Endometrial microvascular endothelial cells (primary cell): ENCODE data around the gene MCM9. TPM values are rescaled to one million over a fixed set of nuclear protein-coding genes. Genes with fewer than 3 reads are reported as not detected.
"Not testable (repeated sequence)": the region's sequence is repeated elsewhere in the genome, so short reads cannot be mapped to it uniquely, and the experiment has no call there.

Source experiments
- in situ Hi-C: cut with HindIII; loops from 2 replicates; pipeline ENCODE4 v1.10.0; 2017; ENCODE audit warnings: low sequenced_read_pairs, low pct_unique_long_range_greater_than_20kb; ENCODE audit errors: inconsistent ontology term
- total RNA-seq: library from RNA; depleted of rRNA; stranded (reverse); fragments of >200 nt; gene quantifications from one replicate; pipeline ENCODE4 v1.2.3, GENCODE V29; 2015; ENCODE audit errors: inconsistent ontology term

MCM9 gene
- total RNA-seq, 1 donor from 2014 or later = 12.9 TPM

DNA sequence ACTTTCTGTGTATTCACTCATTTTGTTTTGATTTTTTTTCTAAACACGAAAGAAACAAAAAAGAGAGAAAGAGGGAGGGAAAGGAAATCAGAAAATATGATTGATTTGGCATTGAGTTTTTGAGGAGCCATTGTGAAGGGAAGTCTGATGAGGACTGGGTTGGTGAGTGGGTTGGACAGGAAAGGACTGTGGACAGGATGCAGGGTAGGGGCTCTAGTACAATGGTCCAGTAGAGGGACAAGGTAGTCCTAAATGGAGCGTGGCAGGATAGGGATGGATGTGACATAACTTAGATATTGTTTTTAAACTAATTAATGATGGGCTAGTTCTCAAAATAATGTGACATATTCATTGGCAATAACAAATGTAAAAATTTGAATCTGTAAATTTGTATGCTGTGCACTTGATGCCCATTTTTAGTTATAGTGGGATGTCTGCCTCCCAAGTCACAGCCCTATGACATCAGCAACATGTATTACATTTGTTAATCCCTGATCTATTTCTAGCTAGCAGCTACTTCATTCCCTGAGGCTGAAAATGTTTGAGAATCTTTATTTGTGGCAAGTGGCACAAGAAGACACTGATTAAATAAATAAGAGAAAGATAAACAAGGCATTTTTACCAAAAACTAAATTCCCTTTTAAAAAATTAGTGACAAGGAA is 105.0 kb downstream of the MCM9 start:
- in situ Hi-C loops = no loop called here

DNA sequence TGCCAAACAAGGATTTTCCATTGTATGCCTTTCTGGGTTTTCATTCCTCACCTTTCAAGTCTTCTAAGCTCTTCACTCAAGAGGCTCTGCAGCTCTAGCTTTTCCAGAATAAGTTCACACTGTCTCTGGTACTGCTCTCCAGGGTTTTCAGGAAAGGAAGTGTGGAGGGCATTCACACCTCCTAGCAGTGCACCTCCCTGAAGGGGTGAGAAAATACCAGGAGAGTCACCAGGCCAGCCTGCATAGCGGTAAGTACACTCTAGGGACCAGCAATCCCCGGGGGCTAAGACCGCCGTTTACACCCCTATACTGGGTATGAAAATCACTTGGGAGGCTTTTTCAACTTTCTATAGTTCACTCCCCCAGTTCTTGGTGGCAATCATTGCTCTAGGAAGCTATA is 108.9 kb downstream of the MCM9 start:
- in situ Hi-C loops = no loop called here

DNA sequence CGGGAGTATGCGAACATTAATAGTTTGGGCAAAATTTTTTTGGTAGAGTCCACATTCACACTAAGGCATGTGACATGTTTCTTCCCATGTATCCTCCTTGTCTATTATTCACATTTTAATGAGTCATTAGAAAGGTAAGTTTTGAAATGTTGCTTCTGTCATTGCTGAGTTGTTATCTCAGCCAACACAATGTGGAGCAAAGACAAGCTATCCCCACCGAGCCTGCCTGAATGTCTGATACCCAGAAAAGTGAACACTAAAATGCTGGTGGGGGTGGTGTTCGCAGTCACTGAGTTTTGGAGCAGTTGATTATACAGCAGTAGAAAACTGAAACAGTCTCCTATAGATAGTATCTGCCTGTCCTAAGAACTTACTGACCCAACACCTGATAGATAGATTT is 109.3 kb downstream of the MCM9 start:
- in situ Hi-C loops = no loop called here

DNA sequence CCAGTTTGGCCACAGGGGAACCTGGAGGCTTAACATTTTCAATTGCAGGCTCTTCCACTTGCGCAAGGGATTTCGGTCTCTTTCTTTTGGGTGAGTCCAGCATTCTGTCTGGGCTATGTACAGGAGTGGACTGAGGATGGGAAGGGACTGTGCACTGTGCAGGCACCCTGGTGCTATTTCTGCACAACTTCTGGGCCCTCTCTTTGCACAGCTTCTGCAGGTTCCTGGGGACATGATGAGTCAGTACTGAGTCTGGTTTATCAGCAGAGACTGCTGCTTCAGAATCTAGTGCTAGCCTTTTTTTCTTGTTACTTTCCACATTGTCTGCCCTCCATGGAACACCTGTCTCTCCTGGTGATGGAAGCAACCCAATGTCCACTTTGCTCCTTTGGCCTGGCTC is 119.5 kb downstream of the MCM9 start:
- in situ Hi-C loops = no loop called here

DNA sequence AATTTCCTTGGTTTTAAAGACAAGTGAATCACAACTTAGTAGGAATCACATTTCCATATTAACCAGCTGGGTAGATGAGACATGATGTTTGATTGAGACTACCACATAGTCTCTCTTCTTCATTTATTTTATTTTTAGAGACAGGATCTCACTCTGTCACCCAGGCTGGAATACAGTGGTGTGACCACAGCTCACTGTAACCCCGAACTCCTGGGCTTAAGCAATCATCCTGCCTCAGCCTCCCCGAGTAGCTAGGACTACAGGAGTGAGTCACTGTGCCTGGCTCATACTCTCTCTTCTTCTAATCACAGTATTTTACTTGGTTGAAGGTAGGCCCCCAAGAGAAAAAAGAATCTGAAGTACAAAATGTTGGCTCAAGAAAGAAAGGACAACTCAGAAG is 121.2 kb downstream of the MCM9 start:
- in situ Hi-C loops = no loop called here

DNA sequence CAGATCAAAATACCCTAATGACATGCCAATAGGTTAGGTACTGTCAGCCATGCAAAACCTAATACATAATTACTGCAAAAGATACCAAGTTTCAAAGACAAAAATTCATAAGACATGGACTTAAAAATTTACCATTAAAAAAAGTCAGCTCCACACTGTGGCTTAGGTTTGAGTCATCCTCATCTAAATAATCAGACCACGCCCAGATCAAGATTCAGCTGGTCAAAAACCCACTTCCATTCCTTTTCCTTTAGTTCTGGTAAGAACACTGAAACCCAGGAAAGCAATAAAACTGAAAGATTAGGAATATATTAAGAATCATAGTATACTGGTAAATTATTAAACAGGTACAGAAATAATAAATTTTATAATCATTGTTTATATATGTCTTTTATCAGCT is 122.0 kb downstream of the MCM9 start:
- in situ Hi-C loops = no loop called here

DNA sequence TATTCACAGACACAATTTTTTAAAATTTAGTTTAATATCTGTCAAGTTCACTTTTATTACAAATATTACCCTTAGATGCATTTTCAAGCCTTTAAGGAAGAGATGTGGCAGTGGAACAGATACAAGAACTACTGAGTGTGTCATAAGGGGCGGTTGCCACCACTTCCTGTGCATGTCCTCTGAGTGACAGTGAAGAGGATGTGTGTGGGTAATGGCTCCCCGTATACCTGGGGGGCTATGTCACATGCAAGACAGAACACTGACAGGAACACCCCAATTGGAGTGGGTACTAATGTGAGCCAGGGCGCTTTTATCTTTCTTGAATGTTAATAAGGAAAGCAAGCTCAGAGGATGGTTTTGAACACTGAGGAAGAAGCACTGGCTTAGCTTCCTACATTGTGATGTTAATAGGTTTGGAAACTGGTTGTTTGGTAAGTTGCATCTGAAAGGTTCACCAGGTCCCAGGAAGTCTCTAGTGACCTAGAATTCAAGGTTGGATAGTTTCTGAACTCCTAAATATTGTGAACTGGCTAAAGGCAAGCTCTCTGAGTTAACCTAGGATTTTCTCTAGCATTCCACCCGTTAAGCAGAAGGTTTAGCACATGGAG is 124.4 kb downstream of the MCM9 start:
- in situ Hi-C loops = no loop called here

DNA sequence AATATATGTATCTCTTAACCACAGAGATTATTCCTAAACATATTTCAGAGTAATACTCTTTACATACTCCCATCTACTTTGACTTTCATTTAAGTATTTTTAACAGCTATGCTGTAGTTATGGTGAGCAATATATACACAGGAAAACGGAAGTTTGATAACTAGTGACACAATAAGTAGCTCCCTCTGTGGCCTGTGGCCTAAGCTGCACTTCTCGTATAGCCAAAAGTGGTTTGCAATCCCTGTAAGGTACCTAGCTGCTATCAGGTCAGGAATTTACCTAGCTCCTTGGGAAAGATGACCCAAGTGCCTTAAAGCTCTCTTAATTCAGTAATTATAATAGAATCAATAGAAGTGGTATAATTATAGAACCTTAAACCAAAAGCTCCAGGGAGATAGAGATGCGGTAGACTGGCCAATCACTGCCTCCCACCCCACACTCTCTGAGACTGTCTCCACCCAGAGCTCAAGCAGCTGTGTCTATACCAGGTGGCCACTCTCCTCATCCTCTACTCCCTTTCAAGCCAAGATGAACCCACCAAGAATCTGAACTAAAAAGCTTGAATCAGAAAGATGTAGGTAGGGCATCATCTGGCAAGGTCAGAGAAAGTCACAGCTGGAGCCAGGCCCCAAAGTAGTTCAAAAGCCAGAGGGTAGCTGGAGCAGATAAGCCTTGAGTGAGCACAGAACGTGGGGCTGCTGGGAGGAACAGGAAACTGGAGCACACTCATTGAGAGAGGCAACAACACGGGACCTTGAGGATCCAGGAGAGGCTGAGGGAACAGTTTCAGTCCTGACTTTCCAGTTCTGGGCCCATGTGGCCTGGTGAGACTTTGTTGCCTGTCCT is 125.9 kb downstream of the MCM9 start:
- in situ Hi-C loops = no loop called here

DNA sequence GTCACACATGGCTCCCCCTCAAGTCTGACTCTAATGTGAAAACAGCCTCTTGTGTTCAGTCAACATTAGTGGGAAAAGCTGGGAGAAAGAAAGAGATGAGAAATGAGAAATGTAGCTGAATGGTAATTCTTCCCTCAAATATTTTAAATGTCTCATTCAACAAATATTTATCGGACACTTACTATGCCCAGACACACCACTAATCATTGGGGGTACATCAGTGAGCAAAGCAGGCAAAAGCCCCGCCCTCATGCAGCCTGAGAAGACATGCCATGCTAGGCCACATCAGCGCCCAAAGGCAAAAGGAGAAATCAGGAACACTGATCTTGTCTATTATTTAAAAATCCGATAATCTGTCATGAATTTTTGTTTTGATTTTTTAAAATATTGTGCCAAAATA is 130.9 kb downstream of the MCM9 start:
- in situ Hi-C loops = no loop called here

DNA sequence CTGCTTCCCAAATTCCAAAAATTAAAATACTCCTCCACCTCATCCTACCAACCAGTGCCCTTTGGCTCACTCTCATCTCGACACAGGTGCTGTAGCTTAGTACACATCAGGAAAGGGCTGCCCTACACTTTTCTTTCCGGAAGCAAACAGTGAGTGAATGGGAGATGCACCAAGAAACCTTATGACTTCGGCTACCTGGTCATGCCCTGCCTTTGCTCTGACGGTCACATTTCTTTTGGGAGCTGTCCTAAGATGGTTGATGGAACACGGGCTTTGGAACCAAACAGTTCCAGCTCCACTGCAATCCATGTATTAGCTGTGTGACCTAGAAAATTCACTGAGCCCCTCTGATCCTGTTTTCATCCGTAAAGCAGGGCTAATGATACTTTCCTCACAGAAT is 133.7 kb downstream of the MCM9 start:
- in situ Hi-C loops = no loop called here

DNA sequence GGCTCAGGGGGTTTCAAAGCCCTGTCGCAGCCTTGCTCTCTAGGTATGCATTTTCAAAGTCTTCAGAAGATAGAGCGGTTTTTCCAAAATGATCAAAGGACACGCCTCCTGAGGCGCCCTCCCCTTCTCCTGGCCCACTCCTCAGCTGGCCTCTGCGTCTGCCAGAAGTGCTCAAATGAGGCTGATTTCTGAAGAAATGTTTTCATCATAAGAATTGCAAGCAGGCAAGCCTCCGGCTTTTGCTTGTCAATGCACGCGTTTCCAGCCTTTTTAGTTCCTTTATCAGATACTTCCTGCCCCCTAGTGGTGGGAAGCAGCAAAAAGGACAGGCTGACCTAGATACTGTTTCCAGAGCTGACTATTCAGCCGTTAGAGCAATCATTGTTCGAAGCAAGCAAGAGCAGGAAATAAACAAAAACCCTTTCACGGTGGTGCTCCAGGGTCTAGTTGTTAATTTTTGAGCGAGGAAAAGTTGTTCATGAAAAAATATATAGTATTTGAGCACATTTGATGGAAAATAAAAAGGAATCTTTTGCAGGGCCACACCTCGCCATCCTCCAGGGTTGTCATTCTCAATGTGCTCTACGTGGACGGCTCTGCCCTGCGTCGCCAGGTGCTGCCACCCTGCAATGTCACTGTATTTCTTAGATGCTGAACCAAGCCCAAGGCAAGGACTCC is 134.4 kb downstream of the MCM9 start:
- in situ Hi-C loops = no loop called here

DNA sequence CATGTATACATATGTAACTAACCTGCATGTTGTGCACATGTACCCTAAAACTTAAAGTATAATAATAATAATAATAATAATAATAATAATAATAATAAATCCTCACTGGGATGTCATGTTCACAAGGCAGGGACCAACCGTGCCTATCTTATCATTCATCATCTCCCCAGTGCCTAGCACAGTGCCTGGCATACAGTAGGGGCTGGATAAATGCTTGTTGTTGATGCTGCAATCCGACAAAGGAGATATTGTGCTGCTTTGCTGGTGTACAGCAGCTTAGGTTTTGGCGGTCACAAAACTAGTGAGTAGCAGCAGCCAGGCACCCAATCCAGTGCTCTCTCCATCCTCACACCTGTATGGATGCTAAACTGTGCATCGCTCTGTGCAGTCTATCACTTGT is 135.1 kb downstream of the MCM9 start:
- in situ Hi-C loops = no loop called here

DNA sequence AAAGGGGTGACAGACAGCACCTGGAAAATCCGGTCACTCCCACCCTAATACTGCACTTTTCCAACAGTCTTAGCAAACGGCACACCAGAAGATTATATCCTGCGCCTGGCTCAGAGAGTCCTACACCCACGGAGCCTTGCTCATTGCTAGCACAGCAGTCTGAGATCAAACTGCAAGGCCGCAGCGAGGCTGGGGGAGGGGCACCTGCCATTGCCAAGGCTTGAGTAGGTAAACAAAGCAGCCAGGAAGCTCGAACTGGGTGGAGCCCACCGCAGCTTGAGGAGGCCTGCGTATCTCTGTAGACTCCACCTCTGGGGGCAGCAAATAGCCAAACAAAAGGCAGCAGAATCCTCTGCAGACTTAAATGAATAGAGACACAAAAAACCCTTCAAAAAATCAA is 138.4 kb downstream of the MCM9 start:
- in situ Hi-C loops = not testable (repeated sequence)

DNA sequence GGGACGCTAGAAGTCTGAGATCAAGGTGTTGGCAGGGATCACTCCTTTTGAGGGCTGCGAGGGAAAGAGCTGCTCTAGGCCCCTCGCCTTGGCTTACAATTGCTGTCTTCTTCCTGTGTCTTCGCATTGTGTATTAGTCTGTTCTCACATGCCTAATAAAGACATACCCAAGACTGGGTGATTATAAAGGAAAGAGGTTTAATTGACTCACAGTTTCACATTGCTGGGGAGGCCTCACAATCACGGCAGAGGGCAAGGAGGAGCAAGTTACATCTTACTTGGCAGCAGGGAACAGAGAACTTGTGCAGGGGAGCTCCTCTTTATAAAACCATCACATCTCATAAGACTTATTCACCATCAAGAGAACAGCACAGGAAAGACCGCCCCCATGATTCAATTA is 143.5 kb downstream of the MCM9 start:
- in situ Hi-C loops = no loop called here

DNA sequence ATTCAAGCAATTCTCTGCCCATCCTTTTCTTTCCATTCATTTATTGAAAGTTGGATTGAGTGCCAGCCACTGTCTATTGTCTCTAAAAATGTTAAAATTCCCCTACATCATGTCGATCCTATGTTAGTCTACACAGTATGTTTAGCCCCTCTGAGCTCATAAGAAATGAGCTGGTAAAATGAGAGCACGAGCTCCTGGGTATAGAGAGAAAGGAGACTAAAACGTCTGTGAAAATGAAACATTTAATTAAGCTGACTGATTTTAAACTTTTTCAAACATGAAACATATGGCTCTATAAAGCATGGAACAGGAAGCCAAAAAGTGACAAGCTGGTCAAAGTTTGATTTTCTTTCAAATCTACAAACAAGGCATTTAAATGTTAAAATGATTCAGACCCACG is 145.0 kb downstream of the MCM9 start:
- in situ Hi-C loops = no loop called here

DNA sequence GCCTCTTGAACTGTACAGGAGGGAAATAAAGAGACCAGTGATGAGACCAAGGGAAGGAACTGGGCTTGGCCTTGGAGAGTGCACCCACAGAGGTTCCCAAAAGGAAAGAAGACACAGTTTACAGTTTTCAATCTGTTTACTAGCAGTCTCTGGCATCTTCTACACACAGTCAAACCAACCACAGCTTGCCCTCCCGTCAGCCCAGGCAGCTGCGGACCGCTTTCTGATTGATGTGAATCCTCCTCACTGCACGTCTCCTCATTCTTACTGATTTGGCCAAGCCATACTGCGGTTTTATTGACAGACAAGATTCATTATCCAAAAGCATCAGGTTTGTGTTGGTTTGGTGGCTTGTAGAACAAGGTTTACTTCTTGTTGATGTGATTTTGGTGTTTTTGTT is 145.5 kb downstream of the MCM9 start:
- in situ Hi-C loops = no loop called here

DNA sequence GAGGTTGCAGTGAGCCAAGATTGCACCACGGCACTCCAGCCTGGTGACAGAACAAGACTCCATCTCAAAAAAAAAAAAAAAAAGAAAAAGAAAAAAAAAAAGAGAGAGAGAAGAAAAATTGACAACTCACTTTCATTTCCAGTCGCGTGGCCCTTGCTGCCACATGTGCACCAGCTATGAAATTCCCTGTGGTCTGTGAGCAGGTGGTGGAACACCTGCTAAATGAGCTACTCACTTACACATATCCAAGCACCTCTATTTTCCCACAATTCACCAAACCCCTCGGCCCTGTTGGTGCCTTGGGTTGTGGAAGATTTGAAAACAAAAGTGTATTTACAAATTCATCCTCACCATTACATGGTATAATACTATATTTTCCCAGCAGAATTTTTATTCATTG is 146.3 kb downstream of the MCM9 start:
- in situ Hi-C loops = no loop called here

DNA sequence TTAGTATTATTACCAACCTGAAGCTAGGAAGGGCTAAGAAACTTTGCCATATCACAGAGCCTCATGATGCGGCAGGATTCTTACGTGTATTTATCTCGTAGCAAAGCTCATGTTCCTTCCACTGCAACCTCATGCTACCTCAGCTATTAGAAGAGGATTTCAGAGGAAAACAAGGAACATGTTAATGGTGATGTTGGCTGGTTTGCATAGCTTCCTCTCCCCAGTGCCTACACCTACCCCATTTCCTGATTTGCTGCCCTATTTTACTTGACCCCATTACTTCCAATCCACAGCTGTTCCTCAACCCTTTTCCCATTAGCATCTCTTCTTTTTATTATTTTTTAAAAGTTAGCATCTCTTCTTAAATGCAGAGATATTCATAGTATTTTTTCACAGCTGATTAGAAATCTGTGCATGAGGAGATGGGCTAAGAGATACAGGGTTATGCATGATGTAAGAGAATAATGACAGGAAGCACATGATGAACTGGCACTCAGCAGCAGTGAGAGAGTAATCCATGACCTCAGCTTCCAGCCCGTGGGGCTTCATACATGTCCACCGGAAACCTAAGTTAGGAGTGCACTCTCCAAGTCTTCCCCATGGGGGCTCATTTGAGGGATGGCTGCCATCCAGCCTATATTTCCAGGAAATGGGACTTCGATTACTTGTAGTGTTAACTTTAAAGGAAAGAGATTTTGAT is 147.1 kb downstream of the MCM9 start:
- in situ Hi-C loops = no loop called here
